Activated naive CD4-positive, alpha-beta T cell treated with anti-CD3 and anti-CD28 coated beads, Interleukin-2, amount 50 U/mL, for 72 hours (primary cell): ENCODE results near the gene SAP30L. TPM values are rescaled to one million over a fixed set of nuclear protein-coding genes. Genes with fewer than 3 reads are reported as not detected.
A peak's percentile ranks its signal among the peaks of the same experiment; 100 is the strongest.

ENCODE experiments used
- ATAC-seq, 2 donors: fragments of 150-1000 bp; cut with Tn5 transposase; 2 replicates each; pipeline ENCODE4 v1.10.0; 2021; ENCODE audit warnings: mild to moderate bottlenecking in 2 of 2, moderate library complexity in 2 of 2
- DNase-seq, 2 donors: peaks; one replicate each; pipeline ENCODE4 v3.0.0; 2021 to 2022; ENCODE audit warnings: low spot score in 2 of 2
- H3K27ac Mint-ChIP-seq, 2 donors: one replicate each; pipeline ENCODE4 v1.8.0; 2022; ENCODE audit warnings: mild to moderate bottlenecking in 2 of 2, mixed read lengths in 2 of 2
- H3K36me3 Mint-ChIP-seq, 2 donors: one replicate each; pipeline ENCODE4 v1.8.0; 2022; ENCODE audit warnings: mixed read lengths in 2 of 2
- H3K9me3 Mint-ChIP-seq, 2 donors: one replicate each; pipeline ENCODE4 v1.8.0; 2022; ENCODE audit warnings: mixed read lengths in 2 of 2
- total RNA-seq, 2 donors: library from RNA; stranded (reverse); gene quantifications; one replicate each; pipeline ENCODE4 v1.2.3, GENCODE V29; 2022

SAP30L gene
- total RNA-seq, 2 donors from 2014 or later, result 25.5 to 31.0 TPM

GRCh38 chr5:154472871-154473580, 27.2 kb downstream of the SAP30L start:
- Mint-ChIP-seq H3K36me3 (peaks cover 0 to 13% of the 10 kb centered on the region in 2 donors), H3K9me3 (no peaks in the 10 kb centered on the region), H3K27ac (no peak overlapping the region)
- DNase-seq (no peak), ATAC-seq (no peak)

- peaks cover 0 to 13% of the 10 kb centered on the region in 2 donors for H3K36me3 Mint-ChIP-seq
- peak in 1 of 2 donors; percentile 31 for ATAC-seq
- no peak overlapping the region for H3K27ac Mint-ChIP-seq
- no peak for DNase-seq
- H3K9me3 Mint-ChIP-seq, result no peaks in the 10 kb centered on the region
These were observed 27.9 kb downstream of the SAP30L start for GRCh38 chr5:154473581-154474283.

- ATAC-seq, result peak in 1 of 2 donors; percentile 30
- peaks cover 0 to 13% of the 10 kb centered on the region in 2 donors for H3K36me3 Mint-ChIP-seq
- no peaks in the 10 kb centered on the region for H3K9me3 Mint-ChIP-seq
- H3K27ac Mint-ChIP-seq, result peak overlapping the region in 1 of 2 donors; percentile 78
- DNase-seq, result no peak
These were observed 28.9 kb downstream of the SAP30L start for GRCh38 chr5:154474396-154475334.

GRCh38 chr5:154475591-154476353, 30.0 kb downstream of the SAP30L start:
- no peaks in the 10 kb centered on the region for H3K9me3 Mint-ChIP-seq
- peak overlapping the region in 1 of 2 donors; percentile 78 for H3K27ac Mint-ChIP-seq
- peaks cover 0 to 13% of the 10 kb centered on the region in 2 donors for H3K36me3 Mint-ChIP-seq
- DNase-seq (peak in 1 of 2 donors; percentile 22), ATAC-seq (no peak)

- no peak for ATAC-seq
- peak overlapping the region in 1 of 2 donors; percentile 74 for H3K27ac Mint-ChIP-seq
- no peak for DNase-seq
- H3K36me3 Mint-ChIP-seq, result peaks cover 0 to 13% of the 10 kb centered on the region in 2 donors
- no peaks in the 10 kb centered on the region for H3K9me3 Mint-ChIP-seq
These were observed 30.8 kb downstream of the SAP30L start for GRCh38 chr5:154476354-154477205.

- peak overlapping the region in 1 of 2 donors; percentile 56 for H3K27ac Mint-ChIP-seq
- DNase-seq (peak in 1 of 2 donors; percentile 22), ATAC-seq (no peak)
- no peaks in the 10 kb centered on the region for H3K9me3 Mint-ChIP-seq
- peaks cover 0 to 13% of the 10 kb centered on the region in 2 donors for H3K36me3 Mint-ChIP-seq
These were observed 31.8 kb downstream of the SAP30L start for GRCh38 chr5:154477382-154478223.

GRCh38 chr5:154478224-154478565, 32.4 kb downstream of the SAP30L start, which contains the start of gene HAND1:
HAND1 (minus strand) TSS chr5:154478227; CDS start chr5:154478008, 219 bp downstream.
- DNase-seq, result no peak
- no peak for ATAC-seq
- H3K36me3 Mint-ChIP-seq, result peaks cover 0 to 13% of the 10 kb centered on the region in 2 donors
- no peaks in the 10 kb centered on the region for H3K9me3 Mint-ChIP-seq
- H3K27ac Mint-ChIP-seq, result peak within 1 kb of the TSS in 1 of 2 donors; percentile 56

GRCh38 chr5:154478752-154479159, 33.0 kb downstream of the SAP30L start:
- ATAC-seq (no peak), DNase-seq (no peak)
- Mint-ChIP-seq H3K9me3 (no peaks in the 10 kb centered on the region), H3K27ac (no peak overlapping the region), H3K36me3 (peaks cover 0 to 13% of the 10 kb centered on the region in 2 donors)

GRCh38 chr5:154479160-154479943, 33.6 kb downstream of the SAP30L start:
- ATAC-seq, result no peak
- Mint-ChIP-seq H3K27ac (peak overlapping the region in 1 of 2 donors; percentile 92), H3K9me3 (no peaks in the 10 kb centered on the region), H3K36me3 (peaks cover 0 to 12% of the 10 kb centered on the region in 2 donors)
- peak in 1 of 2 donors; percentile 33 for DNase-seq

GRCh38 chr5:154479944-154480750, 34.4 kb downstream of the SAP30L start:
- Mint-ChIP-seq H3K9me3 (no peaks in the 10 kb centered on the region), H3K36me3 (peaks cover 0 to 9% of the 10 kb centered on the region in 2 donors), H3K27ac (no peak overlapping the region)
- ATAC-seq (no peak), DNase-seq (no peak)

- H3K9me3 Mint-ChIP-seq, result no peaks in the 10 kb centered on the region
- ATAC-seq, result peak in 1 of 2 donors; percentile 34
- no peak for DNase-seq
- peaks cover 0 to 9% of the 10 kb centered on the region in 2 donors for H3K36me3 Mint-ChIP-seq
- H3K27ac Mint-ChIP-seq, result no peak overlapping the region
These were observed 35.0 kb downstream of the SAP30L start for GRCh38 chr5:154480847-154481246.

GRCh38 chr5:154481584-154482381, 36.0 kb downstream of the SAP30L start:
- no peak overlapping the region for H3K27ac Mint-ChIP-seq
- no peak for ATAC-seq
- H3K9me3 Mint-ChIP-seq, result no peaks in the 10 kb centered on the region
- H3K36me3 Mint-ChIP-seq, result peaks cover 0 to 9% of the 10 kb centered on the region in 2 donors
- DNase-seq, result no peak
